IMR-90 (cell line): ENCODE data around the gene ADARB2. TPM values are rescaled to one million over a fixed set of nuclear protein-coding genes. Genes with fewer than 3 reads are reported as not detected.

Experiments used
- ATAC-seq: fragments of 200-7000 bp; cut with Tn5 transposase; 2 replicates; pipeline ENCODE4 v1.9.1; 2020; ENCODE audit warnings: low read depth, mild to moderate bottlenecking, moderate library complexity
- BruUV-seq: library from RNA; stranded (reverse); fragments of 400-500 nt; replicated peaks from 2 replicates; lab custom pipeline; 2021; lab: Mats Ljungman, UMichigan
- CTCF ChIA-PET: fragments of 300-600 bp; formaldehyde crosslinking; extraction: SDS; loops from one replicate; lab custom pipeline; 2021; ENCODE audit warnings: antibody characterized with exemption; lab: Yijun Ruan, JAX
- POLR2A ChIA-PET: fragments of 300-600 bp; sonication (Branson Sonifier 250); formaldehyde crosslinking; loops from one replicate; lab custom pipeline; 2022; ENCODE audit warnings: antibody characterized with exemption; ENCODE audit not compliant: unreplicated experiment; lab: Charles Lee
- DNase-seq: peaks from one replicate; pipeline ENCODE4 v3.0.0; 2013
- H2AFZ ChIP-seq: replicated peaks from 2 replicates; pipeline ENCODE3; 2013; ENCODE audit warnings: low read length, mild to moderate bottlenecking; ENCODE audit not compliant: poor library complexity
- H2AK5ac ChIP-seq: 2 replicates; pipeline ENCODE4 v1.6.1; 2013; ENCODE audit warnings: low read depth, low read length, inconsistent platforms
- H2AK9ac ChIP-seq: replicated peaks from 2 replicates; pipeline ENCODE3; 2013; ENCODE audit warnings: mild to moderate bottlenecking, low read depth, low read length, moderate library complexity; ENCODE audit not compliant: poor library complexity
- H2BK120ac ChIP-seq: 2 replicates; pipeline ENCODE4 v1.6.1; 2013; ENCODE audit warnings: low read depth, low read length, inconsistent platforms
- H2BK15ac ChIP-seq: 3 replicates; pipeline ENCODE4 v1.6.1; 2013; ENCODE audit warnings: low read depth, low read length, inconsistent platforms
- H2BK20ac ChIP-seq: 2 replicates; pipeline ENCODE4 v1.6.1; 2013; ENCODE audit warnings: low read depth, mild to moderate bottlenecking, inconsistent platforms, low read length, moderate library complexity
- H2BK5ac ChIP-seq: 2 replicates; pipeline ENCODE4 v1.6.1; 2013; ENCODE audit warnings: mild to moderate bottlenecking, low read depth, low read length, inconsistent platforms; ENCODE audit not compliant: poor library complexity, severe bottlenecking
- H3K14ac ChIP-seq: replicated peaks from 2 replicates; pipeline ENCODE4 v1.6.1; 2013; ENCODE audit warnings: low read depth, low read length, inconsistent platforms
- H3K18ac ChIP-seq: 2 replicates; pipeline ENCODE4 v1.6.1; 2013; ENCODE audit warnings: low read depth, low read length, control low read depth
- H3K23ac ChIP-seq: 2 replicates; pipeline ENCODE4 v1.6.1; 2013; ENCODE audit warnings: low read depth, low read length, inconsistent platforms
- H3K27ac ChIP-seq: 2 replicates; pipeline ENCODE4 v1.5.1; 2013; ENCODE audit warnings: mild to moderate bottlenecking, control low read depth, low read length; ENCODE audit not compliant: insufficient read depth
- H3K27me3 ChIP-seq: 2 replicates; pipeline ENCODE4 v1.6.1; 2013; ENCODE audit warnings: low read length; ENCODE audit not compliant: control insufficient read depth, insufficient read depth
- H3K36me3 ChIP-seq: 2 replicates; pipeline ENCODE4 v1.6.1; 2013; ENCODE audit warnings: low read length, mixed read lengths; ENCODE audit not compliant: control insufficient read depth, insufficient read depth
- H3K4ac ChIP-seq: 2 replicates; pipeline ENCODE4 v1.6.1; 2013; ENCODE audit warnings: low read depth, low read length, inconsistent platforms
- H3K4me1 ChIP-seq: 2 replicates; pipeline ENCODE4 v1.6.1; 2013; ENCODE audit warnings: low read length, mixed read lengths; ENCODE audit not compliant: control insufficient read depth, insufficient read depth
- H3K4me2 ChIP-seq: 2 replicates; pipeline ENCODE4 v1.6.1; 2013; ENCODE audit warnings: low read depth, mild to moderate bottlenecking, control low read depth, low read length, moderate library complexity
- H3K4me3 ChIP-seq: 2 replicates; pipeline ENCODE4 v1.5.1; 2013; ENCODE audit warnings: low read depth, mild to moderate bottlenecking, control low read depth, low read length, moderate library complexity; ENCODE audit not compliant: insufficient read depth
- H3K56ac ChIP-seq: 2 replicates; pipeline ENCODE4 v1.6.1; 2013; ENCODE audit warnings: low read length, inconsistent platforms; ENCODE audit not compliant: insufficient read depth; ENCODE audit errors: extremely low read depth
- H3K79me1 ChIP-seq, 2 experiments: 2 replicates each; pipeline ENCODE4 v1.6.1; 2013; ENCODE audit warnings: low read length in 2 of 2, inconsistent platforms in 1 of 2, low read depth in 1 of 2
- H3K9ac ChIP-seq: 2 replicates; pipeline ENCODE4 v1.6.1; 2013; ENCODE audit warnings: low read depth, low read length, control low read depth
- H3K9me1 ChIP-seq: 2 replicates; pipeline ENCODE4 v1.6.1; 2013; ENCODE audit warnings: low read length, inconsistent platforms; ENCODE audit not compliant: insufficient read depth
- H3K9me3 ChIP-seq: 2 replicates; pipeline ENCODE4 v1.6.1; 2013; ENCODE audit warnings: low read length; ENCODE audit not compliant: control insufficient read depth, insufficient read depth
- H4K20me1 ChIP-seq: 2 replicates; pipeline ENCODE4 v1.6.1; 2013; ENCODE audit warnings: low read length, inconsistent platforms; ENCODE audit not compliant: insufficient read depth
- H4K5ac ChIP-seq: 2 replicates; pipeline ENCODE4 v1.6.1; 2013; ENCODE audit warnings: mild to moderate bottlenecking, low read depth, low read length, control low read depth
- H4K8ac ChIP-seq, 2 experiments: 2 replicates each; pipeline ENCODE4 v1.6.1; 2013; ENCODE audit warnings: low read depth in 2 of 2, low read length in 2 of 2, control low read depth in 1 of 2, inconsistent platforms in 1 of 2
- H4K91ac ChIP-seq: 2 replicates; pipeline ENCODE4 v1.6.1; 2013; ENCODE audit warnings: low read depth, low read length, inconsistent platforms; ENCODE audit not compliant: insufficient read depth
- FOS ChIP-seq: fragments of 150-350 bp; IDR thresholded peaks from 2 replicates; pipeline ENCODE4 v1.6.1; 2016; ENCODE audit warnings: low read depth, low read length
- MAFK ChIP-seq: IDR thresholded peaks from 2 replicates; pipeline ENCODE4 v1.6.1; 2012; ENCODE audit warnings: low read depth, low read length, improper control_type of control experiment
- POLR2A ChIP-seq: IDR thresholded peaks from 2 replicates; pipeline ENCODE4 v1.6.1; 2012; ENCODE audit warnings: mild to moderate bottlenecking, low read depth, low read length
- RCOR1 ChIP-seq: IDR thresholded peaks from 2 replicates; pipeline ENCODE4 v1.6.1; 2012; ENCODE audit warnings: mild to moderate bottlenecking, low read length, improper control_type of control experiment; ENCODE audit not compliant: insufficient replicate concordance
- RFX5 ChIP-seq: IDR thresholded peaks from 2 replicates; pipeline ENCODE4 v1.8.0; 2012; ENCODE audit warnings: low read depth, mild to moderate bottlenecking, low read length, moderate library complexity
- SMC3 ChIP-seq: fragments of 150-350 bp; IDR thresholded peaks from 2 replicates; pipeline ENCODE4 v1.6.1; 2016; ENCODE audit warnings: low read depth, mild to moderate bottlenecking, antibody characterized with exemption, low read length, moderate library complexity
- WGBS, 2 experiments: methylation state at CpG; one replicate each; pipeline versions ENCODE4 v1.1.5 to v1.1.7; 2013; ENCODE audit warnings: missing lambda C conversion rate in 2 of 2; ENCODE audit not compliant: insufficient read length in 1 of 2; ENCODE audit errors: extremely low coverage in 2 of 2; 5-methylcytosine and 5-hydroxymethylcytosine counted together
- dilution Hi-C: fragments of 300-500 bp; cut with HindIII; formaldehyde crosslinking; loops from one replicate; pipeline ENCODE4 v1.14.3; 2018; ENCODE audit warnings: low sequenced_read_pairs; ENCODE audit not compliant: unreplicated experiment
- in situ Hi-C: fragments of 300-500 bp; cut with MboI; formaldehyde crosslinking; loops from 3 replicates; pipeline ENCODE4 v1.14.3; 2019; ENCODE audit warnings: low sequenced_read_pairs, inconsistent platforms, mixed read lengths
- intact Hi-C: fragments of 100-400 bp; cut with micrococcal nuclease; formaldehyde crosslinking; loops from 2 replicates; pipeline ENCODE4 v1.10.0; 2022
- polyA plus RNA-seq, 3 experiments: library from polyadenylated mRNA; depleted of rRNA; stranded (reverse); fragments of >200 nt; gene quantifications; 2 replicates each; pipeline ENCODE4 v1.2.3, GENCODE V29; 2012; ENCODE audit warnings: low replicate concordance in 1 of 3
- total RNA-seq: library from RNA; depleted of rRNA; stranded (reverse); fragments of >200 nt; gene quantifications from 2 replicates; pipeline ENCODE4 v1.2.3, GENCODE V29; 2012
- TF ChIP-seq, protein P1 (sequence below): fragments of 150-350 bp; IDR thresholded peaks from 2 replicates; pipeline ENCODE4 v1.6.1; 2017; ENCODE audit warnings: mild to moderate bottlenecking, antibody characterized with exemption, low read length, low read depth
- TF ChIP-seq, protein P2 (sequence below): conservative IDR thresholded peaks from 2 replicates; pipeline ENCODE4 v1.5.1; 2012; ENCODE audit warnings: mild to moderate bottlenecking, low read depth, low read length, improper control_type of control experiment

The ADARB2 gene
- total and polyA plus RNA-seq, 2 of the 4 experiments (the other 2 are of a cell fraction) = not detected

DNA sequence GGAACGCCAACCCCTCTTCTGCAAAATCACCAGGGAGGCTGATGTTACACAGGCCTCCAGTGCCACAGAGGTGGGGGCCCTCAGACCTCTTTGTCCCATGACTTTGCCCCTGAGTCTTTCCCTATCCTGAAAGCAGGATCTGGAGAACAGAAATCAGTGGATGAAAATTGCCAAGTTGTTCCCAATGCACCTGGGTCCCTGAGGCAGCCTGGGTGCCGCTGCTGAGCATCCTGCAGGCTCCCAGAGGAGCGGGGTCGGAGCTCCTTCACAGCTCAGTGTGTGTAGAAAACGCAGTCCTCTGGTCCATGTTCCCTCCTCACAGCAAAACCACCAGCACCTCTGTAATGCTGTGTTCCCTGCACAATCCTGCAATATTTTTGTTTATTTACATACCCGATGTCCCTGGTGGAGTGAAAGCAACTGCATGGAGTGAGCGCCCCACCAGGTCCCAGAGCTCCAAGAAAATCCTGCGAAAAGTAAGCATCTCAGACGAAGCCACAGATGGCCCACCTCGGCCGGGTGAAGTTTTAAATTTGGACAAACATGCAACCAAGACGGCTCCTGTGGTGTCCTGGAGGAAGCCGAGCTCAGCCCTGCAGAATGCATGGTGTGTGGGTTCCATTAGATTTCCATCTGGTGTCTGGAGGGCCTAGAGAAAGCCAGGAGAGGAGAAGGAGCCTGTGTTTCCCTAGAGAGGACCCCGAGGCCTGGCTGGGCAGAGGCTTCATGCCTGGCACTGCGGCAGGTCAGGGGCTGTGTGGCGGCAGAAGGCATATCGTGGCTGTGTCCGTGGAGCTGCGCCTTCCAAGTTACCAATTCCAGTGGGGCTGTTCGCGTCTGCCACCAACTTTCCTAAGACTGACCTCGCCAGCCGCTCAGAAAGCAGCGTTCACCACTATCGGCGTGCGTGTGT is 445.9 kb downstream of the ADARB2 start:
- intact Hi-C loops = no loop called here
- CTCF ChIA-PET = no interaction called here

More for the DNA sequence above, 445.9 kb downstream of the ADARB2 start:
- no peak overlapping the region for H2BK5ac ChIP-seq
- H4K20me1 ChIP-seq = no peaks in the 10 kb centered on the region
- H3K36me3 ChIP-seq = no peaks in the 10 kb centered on the region
- no peak overlapping the region for H2BK20ac ChIP-seq
- DNase-seq (no peak), ATAC-seq (no peak)
- POLR2A ChIA-PET = no interaction called here
- H4K8ac ChIP-seq = no peak overlapping the region
- H3K27ac ChIP-seq = no peak overlapping the region
- no peak overlapping the region for H2AFZ ChIP-seq
- WGBS, 2 experiments = 60% methylated on average over 7 of the region's 27 CpGs; no CpG with 5 or more reads in 1 of the 2 experiments
- H3K56ac ChIP-seq = no peak overlapping the region
- no peak overlapping the region for H2BK15ac ChIP-seq
- no TSS peak for BruUV-seq
- H3K18ac ChIP-seq = no peak overlapping the region
- no peak overlapping the region for H2AK9ac ChIP-seq
- H3K4ac ChIP-seq = no peak overlapping the region
- H3K4me2 ChIP-seq = no peak overlapping the region
- no peak overlapping the region for H4K91ac ChIP-seq
- H3K9ac ChIP-seq = no peak overlapping the region
- in situ Hi-C loops (no loop called here), dilution Hi-C loops (no loop called here)
- H2BK120ac ChIP-seq = no peak overlapping the region
- H4K5ac ChIP-seq = no peak overlapping the region
- no peak overlapping the region for H3K4me3 ChIP-seq
- TF ChIP-seq POLR2A = no peak
- no peak for TF ChIP-seq MAFK
- TF ChIP-seq, protein P1, sequence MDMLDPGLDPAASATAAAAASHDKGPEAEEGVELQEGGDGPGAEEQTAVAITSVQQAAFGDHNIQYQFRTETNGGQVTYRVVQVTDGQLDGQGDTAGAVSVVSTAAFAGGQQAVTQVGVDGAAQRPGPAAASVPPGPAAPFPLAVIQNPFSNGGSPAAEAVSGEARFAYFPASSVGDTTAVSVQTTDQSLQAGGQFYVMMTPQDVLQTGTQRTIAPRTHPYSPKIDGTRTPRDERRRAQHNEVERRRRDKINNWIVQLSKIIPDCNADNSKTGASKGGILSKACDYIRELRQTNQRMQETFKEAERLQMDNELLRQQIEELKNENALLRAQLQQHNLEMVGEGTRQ = no peak
- TF ChIP-seq RCOR1 = no peak
- TF ChIP-seq, protein P2, sequence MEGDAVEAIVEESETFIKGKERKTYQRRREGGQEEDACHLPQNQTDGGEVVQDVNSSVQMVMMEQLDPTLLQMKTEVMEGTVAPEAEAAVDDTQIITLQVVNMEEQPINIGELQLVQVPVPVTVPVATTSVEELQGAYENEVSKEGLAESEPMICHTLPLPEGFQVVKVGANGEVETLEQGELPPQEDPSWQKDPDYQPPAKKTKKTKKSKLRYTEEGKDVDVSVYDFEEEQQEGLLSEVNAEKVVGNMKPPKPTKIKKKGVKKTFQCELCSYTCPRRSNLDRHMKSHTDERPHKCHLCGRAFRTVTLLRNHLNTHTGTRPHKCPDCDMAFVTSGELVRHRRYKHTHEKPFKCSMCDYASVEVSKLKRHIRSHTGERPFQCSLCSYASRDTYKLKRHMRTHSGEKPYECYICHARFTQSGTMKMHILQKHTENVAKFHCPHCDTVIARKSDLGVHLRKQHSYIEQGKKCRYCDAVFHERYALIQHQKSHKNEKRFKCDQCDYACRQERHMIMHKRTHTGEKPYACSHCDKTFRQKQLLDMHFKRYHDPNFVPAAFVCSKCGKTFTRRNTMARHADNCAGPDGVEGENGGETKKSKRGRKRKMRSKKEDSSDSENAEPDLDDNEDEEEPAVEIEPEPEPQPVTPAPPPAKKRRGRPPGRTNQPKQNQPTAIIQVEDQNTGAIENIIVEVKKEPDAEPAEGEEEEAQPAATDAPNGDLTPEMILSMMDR = no peak
- no peak for TF ChIP-seq SMC3
- no peak for TF ChIP-seq RFX5
- no peak for TF ChIP-seq FOS
- H3K9me1 ChIP-seq = no peaks in the 10 kb centered on the region
- no peak overlapping the region for H3K14ac ChIP-seq
- H3K9me3 ChIP-seq = peaks cover 46% of the 10 kb centered on the region
- H3K4me1 ChIP-seq = no peaks in the 10 kb centered on the region
- no peak overlapping the region for H3K23ac ChIP-seq
- no peaks in the 10 kb centered on the region for H3K27me3 ChIP-seq
- no peak overlapping the region for H2AK5ac ChIP-seq
- H3K79me1 ChIP-seq = no peaks in the 10 kb centered on the region
